Adrenal gland (tissue), 5 donors: Measurements from ENCODE around the gene PNMA3.

Experiments used
- CTCF ChIP-seq, 6 experiments: fragments of 450-650 bp in 4 of 6; fragments of 200-600 bp in 2 of 6; sonication (generic) in 1 of 6; IDR thresholded peaks; 1 replicate in 5 of 6; 2 replicates in 1 of 6; pipeline versions ENCODE4 v1.5.1 to v1.8.0; 2016 to 2021; ENCODE audit warnings: antibody characterized with exemption in 6 of 6, mild to moderate bottlenecking in 2 of 6, moderate library complexity in 1 of 6
- POLR2A ChIP-seq, 2 donors: fragments of 450-650 bp; IDR thresholded peaks; one replicate each; pipeline ENCODE4 v1.6.1; 2017; ENCODE audit warnings: antibody characterized with exemption in 2 of 2, mild to moderate bottlenecking in 2 of 2, moderate library complexity in 1 of 2
- donor health status: DM: no; HTN: no; CAD: no.

GRCh38 chrX:153029162-153029561 is 27.1 kb upstream of the PNMA3 start:
- TF ChIP-seq CTCF (IDR thresholded peaks at IDR 0.05): no peak
- TF ChIP-seq POLR2A (IDR thresholded peaks at IDR 0.05): no peak
